ENCODE results near the gene UBE2J2. TPM values are rescaled to one million over a fixed set of nuclear protein-coding genes. Genes with fewer than 3 reads are reported as not detected.

Gene UBE2J2
- total RNA-seq, 6 experiments from 2014 or later: 56.2 to 67.9 (median 61.1) TPM

- peaks cover 30% of the 10 kb centered on the region for H3K36me3 Mint-ChIP-seq (ENCODE audit: low read depth)
- no peak overlapping the region for H3K27ac Mint-ChIP-seq
- peaks cover 20% of the 10 kb centered on the region for H3K4me1 Mint-ChIP-seq (ENCODE audit: low read depth)
- peaks cover 6% of the 10 kb centered on the region; the same call in 1 of the 2 replicates for H3K27me3 Mint-ChIP-seq (ENCODE audit: insufficient read depth)
- H3K9me3 Mint-ChIP-seq: peaks cover 5% of the 10 kb centered on the region
- no peak for DNase-seq
- no peak for TF ChIP-seq CTCF (IDR thresholded peaks at IDR 0.05)
- H3K4me3 Mint-ChIP-seq: no peak overlapping the region
Measured at GRCh38 chr1:1228596-1229321, 44.9 kb downstream of the UBE2J2 start.

GRCh38 chr1:1228187-1228586, 45.5 kb downstream of the UBE2J2 start:
- TF ChIP-seq CTCF (IDR thresholded peaks at IDR 0.05): no peak
- no peak for DNase-seq
- Mint-ChIP-seq H3K27me3 (ENCODE audit: insufficient read depth) (peaks cover 4% of the 10 kb centered on the region; the same call in 1 of the 2 replicates), H3K27ac (no peak overlapping the region), H3K4me3 (no peak overlapping the region), H3K36me3 (ENCODE audit: low read depth) (peaks cover 27% of the 10 kb centered on the region), H3K9me3 (no peaks in the 10 kb centered on the region), H3K4me1 (ENCODE audit: low read depth) (peaks cover 14% of the 10 kb centered on the region)

- Mint-ChIP-seq H3K9me3 (no peaks in the 10 kb centered on the region), H3K27ac (no peak overlapping the region), H3K36me3 (ENCODE audit: low read depth) (peaks cover 32% of the 10 kb centered on the region), H3K27me3 (ENCODE audit: insufficient read depth) (peaks cover 4% of the 10 kb centered on the region; the same call in 1 of the 2 replicates), H3K4me1 (ENCODE audit: low read depth) (peaks cover 14% of the 10 kb centered on the region), H3K4me3 (no peak overlapping the region)
- no peak for TF ChIP-seq CTCF (IDR thresholded peaks at IDR 0.05)
- no peak for DNase-seq
Measured at GRCh38 chr1:1227386-1227785, 46.3 kb downstream of the UBE2J2 start.

- Mint-ChIP-seq H3K4me3 (no peak overlapping the region), H3K27ac (no peak overlapping the region), H3K27me3 (ENCODE audit: insufficient read depth) (peaks cover 4% of the 10 kb centered on the region; the same call in 1 of the 2 replicates), H3K9me3 (no peaks in the 10 kb centered on the region), H3K36me3 (ENCODE audit: low read depth) (peaks cover 32% of the 10 kb centered on the region), H3K4me1 (ENCODE audit: low read depth) (peaks cover 14% of the 10 kb centered on the region)
- no peak for TF ChIP-seq CTCF (IDR thresholded peaks at IDR 0.05)
- DNase-seq: no peak
Measured at GRCh38 chr1:1226566-1227362, 46.9 kb downstream of the UBE2J2 start.

- no peak for DNase-seq
- H3K4me1 Mint-ChIP-seq (ENCODE audit: low read depth): peaks cover 12% of the 10 kb centered on the region
- TF ChIP-seq CTCF (IDR thresholded peaks at IDR 0.05): no peak
- H3K9me3 Mint-ChIP-seq: no peaks in the 10 kb centered on the region
- H3K36me3 Mint-ChIP-seq (ENCODE audit: low read depth): peaks cover 32% of the 10 kb centered on the region
- peaks cover 4% of the 10 kb centered on the region; the same call in 1 of the 2 replicates for H3K27me3 Mint-ChIP-seq (ENCODE audit: insufficient read depth)
- no peak overlapping the region for H3K4me3 Mint-ChIP-seq
- no peak overlapping the region for H3K27ac Mint-ChIP-seq
Measured at GRCh38 chr1:1225913-1226312, 47.7 kb downstream of the UBE2J2 start.

Measured in HFFc6 (cell line).